Measurements from ENCODE around the gene SYT5.
A peak's percentile ranks its signal among the peaks of the same experiment; 100 is the strongest.
"Not testable (repeated sequence)": the region's sequence is repeated elsewhere in the genome, so short reads cannot be mapped to it uniquely, and the experiment has no call there.

The SYT5 gene

GRCh38 chr19:55179606-55180484, at the start of gene SYT5:
TSS of gene SYT5 (minus strand) at chr19:55180289. CDS start at chr19:55179041, 1,248 bp downstream.
- peak; percentile 50 for DNase-seq

GRCh38 chr19:55229789-55230182, 49.7 kb upstream of the SYT5 start:
- DNase-seq = no peak

- no peak for DNase-seq
Measured at GRCh38 chr19:55229145-55229788, 49.2 kb upstream of the SYT5 start.

- DNase-seq = no peak
Measured at GRCh38 chr19:55228403-55229031, 48.4 kb upstream of the SYT5 start, which contains the start of gene TMEM86B. TSS of gene TMEM86B (minus strand) at chr19:55228763. CDS start at chr19:55228741, 22 bp downstream.

- DNase-seq = no peak
Measured at GRCh38 chr19:55228015-55228391, 47.9 kb upstream of the SYT5 start.

GRCh38 chr19:55227241-55228014, 47.3 kb upstream of the SYT5 start:
- DNase-seq = no peak

- DNase-seq = no peak
Measured at GRCh38 chr19:55226788-55227187, 46.7 kb upstream of the SYT5 start.

- no peak for DNase-seq
Measured at GRCh38 chr19:55226273-55226672, 46.2 kb upstream of the SYT5 start.

- no peak for DNase-seq
Measured at GRCh38 chr19:55225415-55225958, 45.4 kb upstream of the SYT5 start.

GRCh38 chr19:55224679-55225414, 44.8 kb upstream of the SYT5 start:
- not testable (repeated sequence) for DNase-seq

GRCh38 chr19:55224038-55224665, 44.1 kb upstream of the SYT5 start:
- DNase-seq = no peak

- no peak for DNase-seq
Measured at GRCh38 chr19:55223291-55224037, 43.4 kb upstream of the SYT5 start.

GRCh38 chr19:55220525-55220924, 40.4 kb upstream of the SYT5 start:
- no peak for DNase-seq

GRCh38 chr19:55216461-55217198, 36.5 kb upstream of the SYT5 start:
- DNase-seq = peak; percentile 85

GRCh38 chr19:55213547-55213946, 33.5 kb upstream of the SYT5 start:
- DNase-seq = no peak

GRCh38 chr19:55212447-55212846, 32.4 kb upstream of the SYT5 start:
- DNase-seq = no peak

- DNase-seq = no peak
Measured at GRCh38 chr19:55209693-55210472, 29.8 kb upstream of the SYT5 start.

- no peak for DNase-seq
Measured at GRCh38 chr19:55208880-55209692, 29.0 kb upstream of the SYT5 start, which contains the start of gene PTPRH. TSS of gene PTPRH (minus strand) at chr19:55209501. CDS start at chr19:55209433, 68 bp downstream.

Measured in femur (tissue), 1 donor.